Activated CD4-positive, alpha-beta T cell treated with anti-CD3 and anti-CD28 coated beads for 36 hours (primary cell): ENCODE data around the gene PPP1R26. TPM values are rescaled to one million over a fixed set of nuclear protein-coding genes. Genes with fewer than 3 reads are reported as not detected.
"Not testable (repeated sequence)": the region's sequence is repeated elsewhere in the genome, so short reads cannot be mapped to it uniquely, and the experiment has no call there.

ENCODE experiments used
- ATAC-seq: fragments of 200-7000 bp; cut with Tn5 transposase; one replicate; pipeline ENCODE4 v1.10.0; 2021; ENCODE audit warnings: mild to moderate bottlenecking, moderate library complexity
- CTCF ChIA-PET: fragments of 350-600 bp; sonication (Branson Sonifier 250); formaldehyde crosslinking; loops from one replicate; lab custom pipeline; 2021; ENCODE audit warnings: antibody characterized with exemption; lab: Charles Lee
- POLR2A ChIA-PET: fragments of 350-600 bp; sonication (Branson Sonifier 250); formaldehyde crosslinking; loops from one replicate; lab custom pipeline; 2021; ENCODE audit warnings: antibody characterized with exemption, inconsistent platforms; lab: Charles Lee
- DNase-seq: peaks from one replicate; pipeline ENCODE4 v3.0.0-alpha.2; 2020
- H3K27ac Mint-ChIP-seq: one replicate; pipeline ENCODE4 v1.8.0; 2021; ENCODE audit warnings: mixed read lengths
- H3K27me3 Mint-ChIP-seq: one replicate; pipeline ENCODE4 v1.8.0; 2021; ENCODE audit warnings: mixed read lengths
- H3K36me3 Mint-ChIP-seq: one replicate; pipeline ENCODE4 v1.8.0; 2021; ENCODE audit warnings: low read depth, mixed read lengths
- H3K4me1 Mint-ChIP-seq: one replicate; pipeline ENCODE4 v1.8.0; 2021; ENCODE audit warnings: mixed read lengths
- H3K4me3 Mint-ChIP-seq: one replicate; pipeline ENCODE4 v1.8.0; 2021; ENCODE audit warnings: mild to moderate bottlenecking, moderate library complexity, mixed read lengths
- H3K9me3 Mint-ChIP-seq: one replicate; pipeline ENCODE4 v1.8.0; 2021; ENCODE audit warnings: low read depth, mixed read lengths
- intact Hi-C, 2 experiments: fragments of 100-400 bp; cut with DNase I in 1 of 2; cut with micrococcal nuclease in 1 of 2; formaldehyde crosslinking; loops; one replicate each; pipeline versions ENCODE4 v1.14.2 to v1.15.1; 2022 to 2024; cut with DNase I, micrococcal nuclease
- total RNA-seq, 2 experiments: library from RNA; stranded (reverse); gene quantifications; one replicate each; pipeline ENCODE4 v1.2.3, GENCODE V29; 2021

The PPP1R26 gene
- total RNA-seq, 2 experiments from 2014 or later, result 1.5 to 2.4 TPM

GRCh38 chr9:135528842-135529435 lies 49.4 kb downstream of the PPP1R26 start:
- intact Hi-C loops, H3K4me1 Mint-ChIP-seq, POLR2A ChIA-PET, H3K27me3 Mint-ChIP-seq, ATAC-seq, DNase-seq, H3K27ac Mint-ChIP-seq, H3K36me3 Mint-ChIP-seq, H3K4me3 Mint-ChIP-seq, CTCF ChIA-PET, H3K9me3 Mint-ChIP-seq: not testable (repeated sequence)

GRCh38 chr9:135530146-135530545 lies 50.6 kb downstream of the PPP1R26 start:
- DNase-seq, result no peak
- ATAC-seq, result no peak
- peaks cover 8% of the 10 kb centered on the region for H3K27me3 Mint-ChIP-seq
- H3K36me3 Mint-ChIP-seq, result no peaks in the 10 kb centered on the region
- no peaks in the 10 kb centered on the region for H3K9me3 Mint-ChIP-seq
- intact Hi-C loops, result no loop called here
- CTCF ChIA-PET, result no interaction called here
- H3K27ac Mint-ChIP-seq, result no peak overlapping the region
- no peaks in the 10 kb centered on the region for H3K4me1 Mint-ChIP-seq
- POLR2A ChIA-PET, result no interaction called here
- no peak overlapping the region for H3K4me3 Mint-ChIP-seq

DNA sequence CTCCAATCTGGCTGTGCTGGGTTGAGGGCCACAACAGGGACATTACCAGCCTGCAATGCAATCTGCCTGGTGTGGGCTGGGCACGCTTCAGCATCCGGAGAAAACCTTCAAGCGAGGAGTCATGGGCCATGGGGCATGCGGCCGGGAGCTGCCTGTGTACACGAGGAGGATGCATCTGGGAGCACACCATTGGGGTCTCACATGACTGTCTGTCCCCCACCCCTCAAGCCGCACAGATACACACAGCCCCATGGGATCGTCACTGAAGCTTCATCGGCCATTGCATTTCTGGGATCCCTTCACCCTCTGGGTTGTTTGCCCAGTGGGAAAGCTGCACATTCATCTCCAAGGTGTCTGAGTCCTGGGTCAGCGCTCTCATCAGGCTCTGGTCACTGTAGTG lies 51.5 kb downstream of the PPP1R26 start:
- CTCF ChIA-PET, result interaction anchor here (0.8 kb wide), 1 partner anchor 11 kb away, joined by 3 read pairs; no protein-coding TSS in a partner anchor
- no peaks in the 10 kb centered on the region for H3K36me3 Mint-ChIP-seq
- no peak for DNase-seq

GRCh38 chr9:135533113-135533512 lies 53.5 kb downstream of the PPP1R26 start:
- H3K27me3 Mint-ChIP-seq, result peaks cover 16% of the 10 kb centered on the region
- ChIA-PET POLR2A (no interaction called here), CTCF (no interaction called here)
- DNase-seq (no peak), ATAC-seq (no peak)
- no peaks in the 10 kb centered on the region for H3K36me3 Mint-ChIP-seq
- H3K9me3 Mint-ChIP-seq, result no peaks in the 10 kb centered on the region
- no peak overlapping the region for H3K27ac Mint-ChIP-seq
- no peaks in the 10 kb centered on the region for H3K4me1 Mint-ChIP-seq
- H3K4me3 Mint-ChIP-seq, result no peak overlapping the region
- intact Hi-C loops, result no loop called here

More for the DNA sequence above, 51.5 kb downstream of the PPP1R26 start:
- intact Hi-C loops, result no loop called here
- Mint-ChIP-seq H3K9me3 (no peaks in the 10 kb centered on the region), H3K4me3 (no peak overlapping the region), H3K27me3 (peaks cover 8% of the 10 kb centered on the region), H3K4me1 (no peaks in the 10 kb centered on the region), H3K27ac (no peak overlapping the region)
- POLR2A ChIA-PET, result no interaction called here
- no peak for ATAC-seq

DNA sequence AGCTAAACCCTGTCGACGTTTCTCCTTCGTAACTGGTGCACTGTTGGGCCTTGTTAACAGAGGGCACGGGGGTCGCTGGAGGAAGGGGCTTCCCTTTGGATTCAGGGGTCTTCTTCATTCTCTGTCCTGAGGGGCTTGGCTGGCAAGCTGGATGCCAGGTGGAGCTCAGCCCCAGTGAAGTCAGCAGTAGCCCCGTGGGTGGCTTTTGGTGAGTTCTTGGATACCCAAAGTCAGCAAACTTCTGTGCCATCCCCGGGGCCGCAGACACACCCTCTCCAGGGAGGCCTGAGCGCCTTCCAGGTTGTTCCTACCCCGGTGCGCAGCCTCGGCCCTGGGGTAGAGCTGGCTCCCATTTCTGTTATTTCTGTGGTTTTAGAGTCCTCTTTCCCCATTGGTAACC lies 54.1 kb downstream of the PPP1R26 start:
- no peaks in the 10 kb centered on the region for H3K9me3 Mint-ChIP-seq
- no peaks in the 10 kb centered on the region for H3K4me1 Mint-ChIP-seq
- intact Hi-C loops, result no loop called here
- no peaks in the 10 kb centered on the region for H3K36me3 Mint-ChIP-seq
- peaks cover 20% of the 10 kb centered on the region for H3K27me3 Mint-ChIP-seq
- no peak overlapping the region for H3K27ac Mint-ChIP-seq
- ChIA-PET POLR2A (no interaction called here), CTCF (no interaction called here)
- ATAC-seq (no peak), DNase-seq (no peak)
- no peak overlapping the region for H3K4me3 Mint-ChIP-seq

DNA sequence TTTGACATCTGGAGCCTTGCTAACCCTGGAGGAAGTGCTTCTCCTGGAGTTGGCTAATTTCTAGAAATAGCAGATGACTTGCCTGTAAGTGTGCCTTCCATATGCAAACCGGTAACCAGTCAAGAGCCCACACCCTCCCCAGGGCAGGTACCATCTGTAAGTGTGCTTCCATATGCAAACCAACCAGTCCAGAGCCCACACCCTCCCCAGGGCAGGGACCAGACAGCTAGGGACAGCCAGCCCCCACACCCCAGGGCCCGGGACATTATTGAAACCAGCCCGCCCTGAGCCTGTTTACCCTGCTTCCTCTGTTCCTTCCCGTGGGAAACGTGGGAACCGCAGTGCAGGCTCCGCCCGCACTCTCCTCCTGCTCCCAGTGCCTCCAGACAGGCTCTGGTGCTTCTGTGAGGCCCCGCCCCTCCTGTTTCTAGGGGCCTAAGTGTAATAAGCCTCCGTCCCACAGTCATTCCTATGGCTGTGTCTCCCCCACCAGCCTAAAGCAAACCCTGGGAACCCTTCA lies 54.7 kb downstream of the PPP1R26 start:
- H3K27ac Mint-ChIP-seq, intact Hi-C loops, CTCF ChIA-PET, H3K4me3 Mint-ChIP-seq, DNase-seq, POLR2A ChIA-PET, H3K4me1 Mint-ChIP-seq, H3K36me3 Mint-ChIP-seq, ATAC-seq, H3K9me3 Mint-ChIP-seq: not testable (repeated sequence)
- peaks cover 23% of the 10 kb centered on the region for H3K27me3 Mint-ChIP-seq

DNA sequence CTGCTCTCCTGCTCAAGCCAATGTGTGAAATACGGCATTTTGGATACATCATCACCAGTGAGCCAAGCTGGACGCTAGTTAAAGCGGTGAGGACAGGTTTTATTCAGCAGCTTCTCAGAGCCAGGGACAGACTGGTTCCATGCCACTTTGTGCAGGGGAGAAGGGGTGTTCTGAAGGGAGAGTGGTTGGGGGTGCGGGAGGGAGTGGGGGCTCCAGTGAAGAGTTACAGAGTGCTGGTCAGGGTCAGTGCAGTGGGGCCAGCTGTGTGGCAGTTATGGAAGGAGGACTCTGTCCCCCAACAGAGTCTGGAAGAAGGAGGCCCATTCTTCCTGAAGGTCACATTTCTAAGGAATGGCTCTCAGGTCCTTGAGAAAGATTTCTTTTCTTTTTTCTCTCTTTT lies 55.2 kb downstream of the PPP1R26 start:
- POLR2A ChIA-PET, H3K9me3 Mint-ChIP-seq, CTCF ChIA-PET, intact Hi-C loops, H3K4me1 Mint-ChIP-seq, H3K27ac Mint-ChIP-seq, H3K36me3 Mint-ChIP-seq, H3K4me3 Mint-ChIP-seq, ATAC-seq, DNase-seq: not testable (repeated sequence)
- H3K27me3 Mint-ChIP-seq, result peaks cover 26% of the 10 kb centered on the region

GRCh38 chr9:135535631-135536030 lies 56.0 kb downstream of the PPP1R26 start:
- H3K27ac Mint-ChIP-seq, H3K36me3 Mint-ChIP-seq, H3K4me3 Mint-ChIP-seq, POLR2A ChIA-PET, H3K9me3 Mint-ChIP-seq, ATAC-seq, CTCF ChIA-PET, H3K4me1 Mint-ChIP-seq, intact Hi-C loops, DNase-seq: not testable (repeated sequence)
- H3K27me3 Mint-ChIP-seq, result peaks cover 30% of the 10 kb centered on the region

DNA sequence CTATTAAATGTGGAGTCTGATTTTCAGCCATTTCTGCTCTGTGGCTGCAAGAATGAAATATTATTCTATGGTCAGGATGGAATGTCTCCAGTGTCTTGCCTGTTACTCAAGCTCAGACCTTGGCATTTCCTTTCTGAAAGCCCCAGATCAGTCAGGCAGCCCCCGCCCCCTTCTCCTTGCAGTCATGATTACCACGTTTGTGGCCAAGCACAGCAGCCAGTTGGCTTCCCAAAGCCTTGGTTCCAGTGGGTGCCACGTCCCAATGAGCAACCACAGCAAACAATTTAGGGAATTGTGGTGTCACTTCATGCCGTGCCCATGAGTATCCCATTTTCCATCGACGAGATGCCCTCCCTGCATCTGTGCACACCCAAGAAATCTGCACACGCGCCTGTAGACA lies 56.6 kb downstream of the PPP1R26 start:
- intact Hi-C loops, result no loop called here
- no peaks in the 10 kb centered on the region for H3K36me3 Mint-ChIP-seq
- ChIA-PET CTCF (no interaction called here), POLR2A (no interaction called here)
- H3K9me3 Mint-ChIP-seq, result no peaks in the 10 kb centered on the region
- ATAC-seq (no peak), DNase-seq (peak; percentile 27)
- peaks cover 30% of the 10 kb centered on the region for H3K27me3 Mint-ChIP-seq
- no peak overlapping the region for H3K4me3 Mint-ChIP-seq
- H3K27ac Mint-ChIP-seq, result no peak overlapping the region
- no peaks in the 10 kb centered on the region for H3K4me1 Mint-ChIP-seq

Other genes with a start within 250 kb of the PPP1R26 start
- 10 to 100 TPM; 50.0 to 70.6 TPM for gene MRPS2, start 20.9 kb downstream of the PPP1R26 start, total RNA-seq
- gene LCN1, start 41.7 kb downstream of the PPP1R26 start, total RNA-seq, result not detected
- gene OBP2A, start 66.3 kb downstream of the PPP1R26 start, total RNA-seq, result not detected
- gene PAEP, start 82.0 kb downstream of the PPP1R26 start, total RNA-seq, result not detected
- gene GLT6D1, start 159.8 kb downstream of the PPP1R26 start, total RNA-seq, result not detected
- gene LCN9, start 183.5 kb downstream of the PPP1R26 start, total RNA-seq, result not detected
- gene SOHLH1, start 219.7 kb downstream of the PPP1R26 start, total RNA-seq, result not detected
- not detected for gene KCNT1, start 222.4 kb downstream of the PPP1R26 start, total RNA-seq